Astrocyte of the spinal cord (primary cell): ENCODE data around the gene ADNP2.
A peak's percentile ranks its signal among the peaks of the same experiment; 100 is the strongest.

Source experiments
- DNase-seq: peaks from one replicate; pipeline ENCODE4 v3.0.0; 2011; ENCODE audit warnings: low read depth, low spot score
- H3K4me3 ChIP-seq: 2 replicates; pipeline ENCODE4 v1.5.1; 2011; ENCODE audit warnings: low read depth, mild to moderate bottlenecking, low read length, moderate library complexity
- in situ Hi-C: cut with HindIII; loops from 2 replicates; pipeline ENCODE4 v1.10.0; 2017; ENCODE audit warnings: low sequenced_read_pairs
- TF ChIP-seq, protein P1 (sequence below): IDR thresholded peaks from 2 replicates; pipeline ENCODE4 v1.5.1; 2012; ENCODE audit warnings: low read depth, mild to moderate bottlenecking, low read length, inconsistent platforms

Gene ADNP2

DNA sequence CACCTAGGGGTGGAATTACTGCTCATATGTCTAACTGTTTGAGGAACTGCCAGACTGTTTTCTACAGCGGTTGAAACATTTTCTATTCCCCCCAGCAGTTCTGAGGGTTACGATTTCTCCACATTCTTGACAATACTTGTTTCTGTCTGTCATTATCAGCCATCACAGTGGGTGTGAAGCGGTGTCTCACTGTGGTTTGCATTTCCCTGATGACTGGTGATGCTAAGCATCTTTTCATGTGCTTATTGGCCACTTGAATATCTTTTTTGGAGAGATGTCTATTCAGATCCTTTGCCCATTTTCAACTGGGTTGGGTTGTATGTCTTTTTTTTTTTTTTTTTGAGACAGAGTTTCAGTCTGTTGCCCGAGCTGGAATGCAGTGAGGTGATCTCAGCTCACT lies 63.0 kb downstream of the ADNP2 start:
- TF ChIP-seq, protein P1, sequence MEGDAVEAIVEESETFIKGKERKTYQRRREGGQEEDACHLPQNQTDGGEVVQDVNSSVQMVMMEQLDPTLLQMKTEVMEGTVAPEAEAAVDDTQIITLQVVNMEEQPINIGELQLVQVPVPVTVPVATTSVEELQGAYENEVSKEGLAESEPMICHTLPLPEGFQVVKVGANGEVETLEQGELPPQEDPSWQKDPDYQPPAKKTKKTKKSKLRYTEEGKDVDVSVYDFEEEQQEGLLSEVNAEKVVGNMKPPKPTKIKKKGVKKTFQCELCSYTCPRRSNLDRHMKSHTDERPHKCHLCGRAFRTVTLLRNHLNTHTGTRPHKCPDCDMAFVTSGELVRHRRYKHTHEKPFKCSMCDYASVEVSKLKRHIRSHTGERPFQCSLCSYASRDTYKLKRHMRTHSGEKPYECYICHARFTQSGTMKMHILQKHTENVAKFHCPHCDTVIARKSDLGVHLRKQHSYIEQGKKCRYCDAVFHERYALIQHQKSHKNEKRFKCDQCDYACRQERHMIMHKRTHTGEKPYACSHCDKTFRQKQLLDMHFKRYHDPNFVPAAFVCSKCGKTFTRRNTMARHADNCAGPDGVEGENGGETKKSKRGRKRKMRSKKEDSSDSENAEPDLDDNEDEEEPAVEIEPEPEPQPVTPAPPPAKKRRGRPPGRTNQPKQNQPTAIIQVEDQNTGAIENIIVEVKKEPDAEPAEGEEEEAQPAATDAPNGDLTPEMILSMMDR: no peak
- in situ Hi-C loops: no loop called here

GRCh38 chr18:80173060-80173459 lies 64.0 kb downstream of the ADNP2 start:
- H3K4me3 ChIP-seq: no peak overlapping the region
- DNase-seq: no peak
- TF ChIP-seq, protein P1: no peak
- in situ Hi-C loops: no loop called here

More for the DNA sequence above, 63.0 kb downstream of the ADNP2 start:
- no peak for DNase-seq
- no peak overlapping the region for H3K4me3 ChIP-seq

DNA sequence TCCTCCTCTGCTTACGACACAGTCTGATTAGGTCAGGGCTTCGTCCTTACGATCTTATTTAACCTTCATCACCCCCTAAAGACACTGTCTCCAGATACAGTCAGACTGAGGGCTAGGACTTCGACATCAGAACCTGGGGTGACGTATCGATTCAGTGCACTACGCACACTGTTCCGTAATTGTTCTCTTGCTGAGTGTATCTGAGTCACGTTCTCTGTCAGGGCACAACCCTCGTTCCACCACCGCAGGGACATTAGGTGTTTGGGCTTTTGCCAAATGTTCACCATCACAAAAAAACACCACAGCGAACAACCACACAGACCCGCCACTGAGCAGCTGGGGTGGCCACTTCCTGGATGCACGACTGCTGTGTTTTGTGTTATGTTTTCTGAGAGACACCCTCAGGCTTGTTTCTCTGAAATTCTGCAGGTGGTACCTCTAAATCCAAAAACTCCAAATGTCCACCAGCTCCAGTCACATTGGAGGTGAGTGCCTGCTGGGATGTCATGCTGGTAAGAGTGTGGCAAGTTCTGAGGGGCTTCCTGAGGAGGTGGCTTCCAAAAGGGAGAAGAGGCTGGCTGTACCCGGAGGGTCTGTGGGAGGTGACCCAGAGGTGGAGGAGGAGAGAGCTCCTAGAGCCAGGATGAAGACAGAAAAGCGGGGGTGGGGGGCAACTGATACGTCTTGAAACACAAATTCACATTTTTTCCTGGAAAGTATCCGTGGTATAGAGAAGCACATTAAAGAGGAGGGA lies 66.6 kb downstream of the ADNP2 start:
- peak; percentile 57 for DNase-seq
- TF ChIP-seq, protein P1: no peak
- no peak overlapping the region for H3K4me3 ChIP-seq
- in situ Hi-C loops: no loop called here

GRCh38 chr18:80176334-80177073 lies 67.4 kb downstream of the ADNP2 start:
- no peak overlapping the region for H3K4me3 ChIP-seq
- no peak for DNase-seq
- TF ChIP-seq, protein P1: no peak
- in situ Hi-C loops: no loop called here

- TF ChIP-seq, protein P1: no peak
- no peak for DNase-seq
- in situ Hi-C loops: no loop called here
- no peak overlapping the region for H3K4me3 ChIP-seq
Observed at GRCh38 chr18:80177128-80177527, 68.1 kb downstream of the ADNP2 start.

DNA sequence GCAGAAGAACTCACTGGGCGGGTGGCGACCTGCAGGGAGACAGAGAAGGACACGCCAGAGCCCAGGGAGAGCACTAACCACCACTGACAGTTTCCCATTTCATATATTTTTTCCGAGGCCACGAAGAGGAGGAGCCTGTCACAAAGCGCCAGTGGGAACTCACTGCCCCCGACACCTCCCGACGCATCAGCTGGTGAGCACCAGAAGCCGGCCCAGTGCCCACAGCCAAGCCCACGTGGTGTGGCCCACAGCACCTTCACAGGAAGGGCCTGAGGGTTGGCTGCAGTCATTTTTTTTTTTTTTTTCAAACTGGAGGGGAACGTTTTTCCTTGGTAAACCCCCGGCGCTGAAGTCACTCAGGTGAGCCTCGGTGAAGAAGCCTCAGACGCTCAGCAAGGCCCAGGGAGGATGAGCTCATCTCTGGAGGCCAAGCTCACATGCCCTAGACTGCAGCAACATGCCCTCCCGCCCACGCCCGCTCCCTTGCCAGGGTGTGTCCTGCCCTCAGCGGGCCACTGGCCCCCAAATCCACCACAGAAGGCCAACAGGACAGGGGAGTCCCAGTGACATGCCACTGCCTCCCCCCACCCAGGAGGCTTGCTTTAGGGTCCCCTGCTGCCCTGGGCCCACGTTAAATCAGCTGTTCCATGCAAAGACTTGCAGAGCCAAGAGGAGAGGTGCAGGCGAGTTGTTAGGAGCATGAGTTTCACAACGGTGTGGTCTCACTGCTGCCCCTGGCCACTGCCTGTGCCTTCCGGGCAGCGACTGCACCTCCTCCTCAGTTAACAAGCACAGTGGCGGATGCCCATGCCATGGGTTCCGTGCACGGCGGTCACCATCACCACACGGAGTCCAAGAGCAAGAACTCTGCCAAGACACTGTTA lies 70.1 kb downstream of the ADNP2 start:
- H3K4me3 ChIP-seq: no peak overlapping the region
- TF ChIP-seq, protein P1: no peak
- no peak for DNase-seq
- in situ Hi-C loops: no loop called here
